Adrenal gland (tissue), 12 donors: Measurements from ENCODE around the gene MUC5B. TPM values are rescaled to one million over a fixed set of nuclear protein-coding genes. Genes with fewer than 3 reads are reported as not detected.

Source experiments
- DNase-seq, 7 donors: peaks; one replicate each; pipeline ENCODE4 v3.0.0-alpha.2; 2019 to 2020
- H3K27ac ChIP-seq, 5 donors: fragments of 200-600 bp; sonication (generic) in 4 of 5; 1 replicate in 3 of 5; 2 replicates in 2 of 5; pipeline versions ENCODE4 v1.5.1 to v1.8.0; 2016 to 2020; ENCODE audit warnings: mild to moderate bottlenecking in 1 of 5
- H3K27me3 ChIP-seq: fragments of 200-600 bp; 2 replicates; pipeline ENCODE4 v1.8.0; 2021
- H3K36me3 ChIP-seq, 2 donors: fragments of 200-600 bp; replicated peaks in 1 of 2; 1 replicate in 1 of 2; 2 replicates in 1 of 2; pipeline versions ENCODE4 v1.5.1 to v1.8.0; 2018 to 2022
- H3K4me1 ChIP-seq, 2 donors: fragments of 200-600 bp; replicated peaks in 1 of 2; 1 replicate in 1 of 2; 2 replicates in 1 of 2; pipeline versions ENCODE4 v1.5.1 to v1.8.0; 2018 to 2021
- H3K4me3 ChIP-seq, 4 donors: fragments of 200-600 bp; sonication (generic) in 3 of 4; one replicate each; pipeline ENCODE4 v1.5.1; 2016 to 2018
- H3K9me3 ChIP-seq, 3 donors: fragments of 200-600 bp; sonication (generic) in 1 of 3; replicated peaks in 1 of 3; 1 replicate in 2 of 3; 2 replicates in 1 of 3; pipeline versions ENCODE4 v1.5.1 to v1.8.0; 2016 to 2021
- POLR2A ChIP-seq, 2 donors: fragments of 450-650 bp; IDR thresholded peaks; one replicate each; pipeline ENCODE4 v1.6.1; 2017; ENCODE audit warnings: antibody characterized with exemption in 2 of 2, mild to moderate bottlenecking in 2 of 2, moderate library complexity in 1 of 2
- WGBS, 4 donors: extraction: QIAGEN DNeasy Blood & Tissue Kit in 2 of 4; methylation state at CpG; one replicate each; pipeline versions ENCODE4 v1.1.5 to v1.1.7; 2013 to 2017; 5-methylcytosine and 5-hydroxymethylcytosine counted together
- intact Hi-C, 2 donors: fragments of 100-400 bp; cut with DNase I; formaldehyde crosslinking; loops; one replicate each; pipeline versions ENCODE4 v1.14.1 to v1.15.0; 2022 to 2023
- polyA plus RNA-seq, 3 donors: library from polyadenylated mRNA; stranded (reverse); fragments of 200-250 nt in 2 of 3; fragments of 350-450 nt in 1 of 3; fragmentation: Illumina TruSeq in 1 of 3; extraction: RNeasy Lipid Tissue Mini Kit (QIAGEN cat#74804) in 1 of 3; gene quantifications; one replicate each; pipeline ENCODE4 v1.2.3, GENCODE V29; 2013 to 2014
- total RNA-seq, 9 donors: library from RNA; depleted of rRNA in 4 of 9; stranded (reverse); fragments of >200 nt in 4 of 9; fragments of 120-200 nt in 1 of 9; fragmentation: NEBNext Ultra II Directional in 1 of 9; extraction: Animal tissue kit (Norgen Biotek cat#: 25700) in 1 of 9; gene quantifications; one replicate each; pipeline versions ENCODE4 v1.1.0 to v1.2.4, GENCODE V29; 2013 to 2023
- TF ChIP-seq, protein P1 (sequence below), 6 experiments: fragments of 450-650 bp in 4 of 6; fragments of 200-600 bp in 2 of 6; sonication (generic) in 1 of 6; IDR thresholded peaks; 1 replicate in 5 of 6; 2 replicates in 1 of 6; pipeline versions ENCODE4 v1.5.1 to v1.8.0; 2016 to 2021; ENCODE audit warnings: antibody characterized with exemption in 6 of 6, mild to moderate bottlenecking in 2 of 6, moderate library complexity in 1 of 6
- donor health status: healthy with polysubstance abuse.
- donor health status: Bipolar disorder and iron deficiency.
- donor health status: DM: yes; HTN: yes; CAD: no.
- donor health status: DM: no; HTN: no; CAD: no.
- donor health status: DM: no; HTN: no; CAD: no.
- donor health status: DM: yes; HTN: yes; CAD: no.

Gene MUC5B
- total and polyA plus RNA-seq, 12 donors, result under 0.01 to 0.95 (median 0.70) TPM; not detected in 7

DNA sequence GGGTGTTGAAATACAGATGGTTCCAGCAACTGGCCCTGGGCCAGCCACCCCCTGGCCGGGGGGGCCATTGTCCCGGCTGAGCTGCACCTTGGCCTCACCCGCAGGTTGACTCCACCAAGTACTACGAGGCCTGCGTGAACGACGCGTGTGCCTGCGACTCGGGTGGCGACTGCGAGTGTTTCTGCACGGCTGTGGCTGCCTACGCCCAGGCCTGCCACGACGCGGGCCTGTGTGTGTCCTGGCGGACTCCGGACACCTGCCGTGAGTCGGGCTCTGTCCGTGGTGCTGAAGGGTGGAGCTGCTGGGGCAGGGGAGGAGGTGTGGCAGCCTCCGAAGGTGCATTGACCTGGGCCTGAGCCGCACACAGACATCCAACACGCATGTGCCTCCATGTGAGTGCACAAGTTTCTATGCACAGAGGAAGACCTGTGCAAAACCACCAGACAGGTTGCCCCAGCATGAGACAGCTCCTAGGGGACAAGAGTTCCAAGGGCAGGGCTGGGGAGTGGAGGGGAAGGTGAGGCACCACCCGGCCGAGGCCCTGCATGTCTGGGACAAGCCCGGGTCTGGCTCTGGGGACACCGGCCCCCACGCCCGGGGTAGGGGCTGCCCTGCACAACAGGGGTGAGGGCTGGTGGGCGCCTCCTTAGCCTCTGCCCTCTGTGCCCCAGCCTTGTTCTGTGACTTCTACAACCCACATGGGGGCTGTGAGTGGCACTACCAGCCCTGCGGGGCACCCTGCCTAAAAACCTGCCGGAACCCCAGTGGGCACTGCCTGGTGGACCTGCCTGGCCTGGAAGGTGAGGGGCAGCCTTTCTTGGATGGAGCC, 16.1 kb downstream of the MUC5B start:
- Histone ChIP-seq H3K36me3 (no peaks in the 10 kb centered on the region), H3K27ac (no peak overlapping the region), H3K4me3 (no peak overlapping the region), H3K9me3 (no peaks in the 10 kb centered on the region), H3K4me1 (no peaks in the 10 kb centered on the region), H3K27me3 (no peaks in the 10 kb centered on the region)
- intact Hi-C loops, result no loop called here
- no peak for DNase-seq
- TF ChIP-seq, protein P1, sequence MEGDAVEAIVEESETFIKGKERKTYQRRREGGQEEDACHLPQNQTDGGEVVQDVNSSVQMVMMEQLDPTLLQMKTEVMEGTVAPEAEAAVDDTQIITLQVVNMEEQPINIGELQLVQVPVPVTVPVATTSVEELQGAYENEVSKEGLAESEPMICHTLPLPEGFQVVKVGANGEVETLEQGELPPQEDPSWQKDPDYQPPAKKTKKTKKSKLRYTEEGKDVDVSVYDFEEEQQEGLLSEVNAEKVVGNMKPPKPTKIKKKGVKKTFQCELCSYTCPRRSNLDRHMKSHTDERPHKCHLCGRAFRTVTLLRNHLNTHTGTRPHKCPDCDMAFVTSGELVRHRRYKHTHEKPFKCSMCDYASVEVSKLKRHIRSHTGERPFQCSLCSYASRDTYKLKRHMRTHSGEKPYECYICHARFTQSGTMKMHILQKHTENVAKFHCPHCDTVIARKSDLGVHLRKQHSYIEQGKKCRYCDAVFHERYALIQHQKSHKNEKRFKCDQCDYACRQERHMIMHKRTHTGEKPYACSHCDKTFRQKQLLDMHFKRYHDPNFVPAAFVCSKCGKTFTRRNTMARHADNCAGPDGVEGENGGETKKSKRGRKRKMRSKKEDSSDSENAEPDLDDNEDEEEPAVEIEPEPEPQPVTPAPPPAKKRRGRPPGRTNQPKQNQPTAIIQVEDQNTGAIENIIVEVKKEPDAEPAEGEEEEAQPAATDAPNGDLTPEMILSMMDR (IDR thresholded peaks at IDR 0.05), result no peak
- TF ChIP-seq POLR2A (IDR thresholded peaks at IDR 0.05), result no peak
- 60 to 70% (median 66%) methylated on average over 15 to 34 of the region's 34 CpGs for WGBS, 4 donors

DNA sequence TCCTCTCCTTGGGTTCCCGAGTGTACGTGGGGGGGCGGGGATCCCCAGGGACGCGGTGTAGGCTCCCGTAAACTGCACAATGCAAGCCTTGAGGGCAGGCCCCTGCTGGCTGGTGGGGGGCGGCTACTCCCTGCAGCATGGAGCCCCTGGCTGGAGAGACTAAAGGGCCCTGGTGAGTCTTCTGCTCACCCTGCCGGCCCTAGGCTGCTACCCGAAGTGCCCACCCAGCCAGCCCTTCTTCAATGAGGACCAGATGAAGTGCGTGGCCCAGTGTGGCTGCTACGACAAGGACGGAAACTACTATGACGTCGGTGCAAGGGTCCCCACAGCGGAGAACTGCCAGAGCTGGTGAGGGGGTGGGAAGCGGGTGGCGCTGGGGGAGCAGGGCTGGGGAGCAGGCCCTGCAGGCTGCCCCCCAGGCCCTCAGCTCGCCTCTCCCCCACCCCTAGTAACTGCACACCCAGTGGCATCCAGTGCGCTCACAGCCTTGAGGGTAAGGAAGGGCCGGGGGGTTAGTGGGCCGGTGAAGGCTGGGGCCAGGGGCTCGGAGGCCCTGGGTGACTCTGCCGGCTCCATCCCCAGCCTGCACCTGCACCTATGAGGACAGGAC, 16.8 kb downstream of the MUC5B start:
- 80 to 88% (median 86%) methylated on average over 1 to 23 of the region's 23 CpGs for WGBS, 4 donors
- Histone ChIP-seq H3K9me3 (no peaks in the 10 kb centered on the region), H3K27me3 (no peaks in the 10 kb centered on the region), H3K27ac (no peak overlapping the region), H3K4me3 (no peak overlapping the region), H3K36me3 (no peaks in the 10 kb centered on the region), H3K4me1 (no peaks in the 10 kb centered on the region)
- no peak for DNase-seq
- intact Hi-C loops, result no loop called here
- no peak for TF ChIP-seq POLR2A (IDR thresholded peaks at IDR 0.05)
- TF ChIP-seq, protein P1 (IDR thresholded peaks at IDR 0.05), result no peak

DNA sequence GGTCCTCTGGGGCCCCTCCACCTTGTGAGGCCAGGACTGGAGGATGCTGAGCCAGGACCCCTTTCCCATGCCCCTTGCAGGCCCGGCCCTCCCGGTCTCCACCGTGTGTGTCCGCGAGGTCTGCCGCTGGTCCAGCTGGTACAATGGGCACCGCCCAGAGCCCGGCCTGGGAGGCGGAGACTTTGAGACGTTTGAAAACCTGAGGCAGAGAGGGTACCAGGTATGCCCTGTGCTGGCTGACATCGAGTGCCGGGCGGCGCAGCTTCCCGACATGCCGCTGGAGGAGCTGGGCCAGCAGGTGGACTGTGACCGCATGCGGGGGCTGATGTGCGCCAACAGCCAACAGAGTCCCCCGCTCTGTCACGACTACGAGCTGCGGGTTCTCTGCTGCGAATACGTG, 17.9 kb downstream of the MUC5B start:
- no peak for DNase-seq
- H3K27ac ChIP-seq, result no peak overlapping the region
- no peaks in the 10 kb centered on the region for H3K9me3 ChIP-seq
- WGBS, 4 donors, result 83 to 94% (median 92%) methylated on average over 9 to 25 of the region's 25 CpGs
- H3K27me3 ChIP-seq, result no peaks in the 10 kb centered on the region
- intact Hi-C loops, result no loop called here
- no peak overlapping the region for H3K4me3 ChIP-seq
- TF ChIP-seq, protein P1 (IDR thresholded peaks at IDR 0.05), result no peak
- TF ChIP-seq POLR2A (IDR thresholded peaks at IDR 0.05), result no peak
- H3K4me1 ChIP-seq, result no peaks in the 10 kb centered on the region
- no peaks in the 10 kb centered on the region for H3K36me3 ChIP-seq

DNA sequence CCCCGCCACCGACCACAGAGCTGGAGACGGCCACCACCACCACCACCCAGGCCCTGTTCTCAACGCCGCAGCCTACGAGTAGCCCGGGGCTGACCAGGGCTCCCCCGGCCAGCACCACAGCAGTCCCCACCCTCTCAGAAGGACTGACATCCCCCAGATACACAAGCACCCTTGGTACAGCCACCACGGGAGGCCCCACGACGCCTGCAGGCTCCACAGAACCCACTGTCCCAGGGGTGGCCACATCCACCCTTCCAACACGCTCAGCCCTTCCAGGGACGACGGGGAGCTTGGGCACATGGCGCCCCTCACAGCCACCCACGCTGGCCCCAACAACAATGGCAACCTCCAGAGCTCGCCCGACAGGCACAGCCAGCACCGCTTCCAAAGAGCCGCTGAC, 18.8 kb downstream of the MUC5B start:
- TF ChIP-seq, protein P1 (IDR thresholded peaks at IDR 0.05), result no peak
- no peak overlapping the region for H3K27ac ChIP-seq
- no peak for DNase-seq
- no peaks in the 10 kb centered on the region for H3K4me1 ChIP-seq
- no peaks in the 10 kb centered on the region for H3K27me3 ChIP-seq
- no peaks in the 10 kb centered on the region for H3K36me3 ChIP-seq
- H3K4me3 ChIP-seq, result no peak overlapping the region
- H3K9me3 ChIP-seq, result no peaks in the 10 kb centered on the region
- 93 to 96% (median 95%) methylated on average over 11 to 20 of the region's 20 CpGs; no CpG with 5 or more reads in 1 of the 4 donors for WGBS, 4 donors
- intact Hi-C loops, result no loop called here
